Liver (tissue), 9 donors: ENCODE data around the gene GALNTL6. TPM values are rescaled to one million over a fixed set of nuclear protein-coding genes. Genes with fewer than 3 reads are reported as not detected.

Experiments used
- DNase-seq: peaks from one replicate; pipeline ENCODE4 v3.0.0-alpha.2; 2017; ENCODE audit warnings: low spot score
- H3K27ac ChIP-seq, 2 donors: one replicate each; pipeline ENCODE4 v1.7.0; 2013; ENCODE audit warnings: inconsistent platforms in 2 of 2, low read length in 2 of 2, control low read depth in 1 of 2, low read depth in 1 of 2, mild to moderate bottlenecking in 1 of 2
- H3K27me3 ChIP-seq, 4 donors: one replicate each; pipeline versions ENCODE4 v1.6.1 to v1.7.0; 2013; ENCODE audit warnings: low read length in 3 of 4, inconsistent platforms in 1 of 4, mild to moderate bottlenecking in 1 of 4, moderate library complexity in 1 of 4; ENCODE audit not compliant: control insufficient read depth in 4 of 4, insufficient read depth in 4 of 4
- H3K36me3 ChIP-seq, 4 donors: one replicate each; pipeline versions ENCODE4 v1.6.1 to v1.7.0; 2013; ENCODE audit warnings: low read length in 3 of 4, mild to moderate bottlenecking in 3 of 4, low read depth in 1 of 4, moderate library complexity in 1 of 4; ENCODE audit not compliant: control insufficient read depth in 4 of 4, insufficient read depth in 3 of 4
- H3K4me1 ChIP-seq, 4 donors: one replicate each; pipeline versions ENCODE4 v1.6.1 to v1.7.0; 2013; ENCODE audit warnings: low read length in 3 of 4, mild to moderate bottlenecking in 3 of 4, moderate library complexity in 1 of 4; ENCODE audit not compliant: control insufficient read depth in 4 of 4, insufficient read depth in 4 of 4
- H3K4me3 ChIP-seq, 3 donors: one replicate each; pipeline versions ENCODE4 v1.6.1 to v1.7.0; 2013; ENCODE audit warnings: low read length in 3 of 3, control low read depth in 1 of 3, low read depth in 1 of 3, mild to moderate bottlenecking in 1 of 3
- H3K9ac ChIP-seq, 2 donors: one replicate each; pipeline ENCODE4 v1.7.0; 2013; ENCODE audit warnings: low read length in 2 of 2, mild to moderate bottlenecking in 2 of 2, moderate library complexity in 2 of 2, control low read depth in 1 of 2, low read depth in 1 of 2
- H3K9me3 ChIP-seq, 4 donors: one replicate each; pipeline versions ENCODE4 v1.6.1 to v1.7.0; 2013; ENCODE audit warnings: low read length in 3 of 4; ENCODE audit not compliant: control insufficient read depth in 4 of 4
- CTCF ChIP-seq: fragments of 150-350 bp; IDR thresholded peaks from 2 replicates; pipeline ENCODE4 v1.5.1; 2017; ENCODE audit warnings: improper control_type of control experiment, low read depth, low read length; ENCODE audit not compliant: missing input control
- EGR1 ChIP-seq, 2 donors: IDR thresholded peaks; 2 replicates each; pipeline ENCODE4 v1.6.1; 2016 to 2018; ENCODE audit warnings: antibody characterized with exemption in 2 of 2, low read depth in 2 of 2
- FOXA1 ChIP-seq: IDR thresholded peaks from 2 replicates; pipeline ENCODE4 v1.6.1; 2016; ENCODE audit warnings: antibody characterized with exemption
- FOXA2 ChIP-seq: IDR thresholded peaks from 2 replicates; pipeline ENCODE4 v1.6.1; 2016; ENCODE audit warnings: antibody characterized with exemption
- GABPA ChIP-seq, 2 donors: IDR thresholded peaks in 1 of 2; conservative IDR thresholded peaks in 1 of 2; 2 replicates each; pipeline ENCODE4 v1.6.1; 2016; ENCODE audit warnings: antibody characterized with exemption in 2 of 2, mild to moderate bottlenecking in 1 of 2, moderate library complexity in 1 of 2
- HNF4A ChIP-seq, 2 donors: conservative IDR thresholded peaks; 2 replicates each; pipeline ENCODE4 v1.6.1; 2016; ENCODE audit warnings: antibody characterized with exemption in 2 of 2, mild to moderate bottlenecking in 2 of 2
- HNF4G ChIP-seq: IDR thresholded peaks from 2 replicates; pipeline ENCODE4 v1.6.1; 2016; ENCODE audit warnings: antibody characterized with exemption
- JUND ChIP-seq, 2 donors: IDR thresholded peaks; 2 replicates each; pipeline ENCODE4 v1.6.1; 2016; ENCODE audit warnings: antibody characterized with exemption in 2 of 2
- NR2F2 ChIP-seq: IDR thresholded peaks from 2 replicates; pipeline ENCODE4 v1.6.1; 2016; ENCODE audit warnings: antibody characterized with exemption
- RAD21 ChIP-seq, 2 donors: IDR thresholded peaks; 2 replicates each; pipeline ENCODE4 v1.6.1; 2016; ENCODE audit warnings: antibody characterized with exemption in 2 of 2, mild to moderate bottlenecking in 2 of 2
- REST ChIP-seq: IDR thresholded peaks from 2 replicates; pipeline ENCODE4 v1.6.1; 2016; ENCODE audit warnings: antibody characterized with exemption, mild to moderate bottlenecking
- RXRA ChIP-seq, 2 donors: IDR thresholded peaks; 2 replicates each; pipeline ENCODE4 v1.6.1; 2017 to 2018; ENCODE audit warnings: antibody characterized with exemption in 2 of 2, mild to moderate bottlenecking in 1 of 2
- SP1 ChIP-seq: IDR thresholded peaks from 2 replicates; pipeline ENCODE4 v1.6.1; 2018; ENCODE audit warnings: antibody characterized with exemption, mild to moderate bottlenecking
- TAF1 ChIP-seq: conservative IDR thresholded peaks from 2 replicates; pipeline ENCODE4 v1.6.1; 2016; ENCODE audit warnings: antibody characterized with exemption, mild to moderate bottlenecking
- YY1 ChIP-seq: IDR thresholded peaks from 2 replicates; pipeline ENCODE4 v1.6.1; 2016; ENCODE audit warnings: antibody characterized with exemption, mild to moderate bottlenecking
- WGBS: extraction: QIAGEN DNeasy Blood & Tissue Kit; methylation state at CpG from one replicate; pipeline ENCODE4 v1.1.7; 2013; 5-methylcytosine and 5-hydroxymethylcytosine counted together
- polyA plus RNA-seq, 2 donors: library from polyadenylated mRNA; stranded (reverse) in 1 of 2; unstranded in 1 of 2; fragments of 200-250 nt in 1 of 2; fragments of >200 nt in 1 of 2; fragmentation: Nextera tagmentation in 1 of 2; extraction: Ambion mirVana in 1 of 2; gene quantifications; one replicate each; pipeline versions ENCODE4 v1.2.1 to v1.2.3, GENCODE V29; 2013 to 2015
- total RNA-seq, 2 donors: library from RNA; depleted of rRNA; stranded (reverse); fragments of >200 nt; gene quantifications; one replicate each; pipeline ENCODE4 v1.2.3, GENCODE V29; 2014
- TF ChIP-seq, protein P1 (sequence below): IDR thresholded peaks from 2 replicates; pipeline ENCODE4 v1.6.1; 2016; ENCODE audit warnings: antibody characterized with exemption
- TF ChIP-seq, protein P2 (sequence below): IDR thresholded peaks from 2 replicates; pipeline ENCODE4 v1.6.1; 2016; ENCODE audit warnings: antibody characterized with exemption
- donor health status: healthy.
- donor health status: healthy.
- donor health status: healthy.
- donor health status: healthy.
- donor health status: healthy.

The GALNTL6 gene
- total and polyA plus RNA-seq, 4 donors: 0.06 to 0.08 TPM; not detected in 2

DNA sequence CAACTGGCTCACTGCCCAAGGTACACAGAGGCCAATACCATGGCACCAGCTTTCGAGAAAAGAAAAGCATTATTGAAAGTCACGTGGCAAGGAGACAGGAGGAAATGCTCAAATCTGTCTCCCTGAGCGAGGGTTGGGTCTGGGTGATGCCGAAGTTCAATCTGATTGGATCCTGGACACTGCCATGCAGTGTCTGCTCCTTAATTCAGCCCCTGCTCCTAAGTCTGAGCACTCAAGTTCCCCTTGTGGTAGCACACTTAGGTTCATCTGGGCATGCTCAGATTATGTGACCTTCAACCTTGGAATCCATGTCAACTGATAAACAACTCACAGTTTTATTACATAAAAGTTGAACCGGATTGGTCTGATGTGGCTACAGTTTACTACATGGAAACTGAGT lies 842.9 kb downstream of the GALNTL6 start:
- no peak for TF ChIP-seq YY1
- TF ChIP-seq RXRA (IDR thresholded peaks at IDR 0.05): no peak
- TF ChIP-seq SP1: no peak
- TF ChIP-seq RAD21 (IDR thresholded peaks at IDR 0.05): no peak
- TF ChIP-seq GABPA (IDR thresholded peaks at IDR 0.05 in 1 of 2, conservative IDR thresholded peaks at IDR 0.05 in 1 of 2): no peak
- no peak for TF ChIP-seq HNF4G
- TF ChIP-seq, protein P1, sequence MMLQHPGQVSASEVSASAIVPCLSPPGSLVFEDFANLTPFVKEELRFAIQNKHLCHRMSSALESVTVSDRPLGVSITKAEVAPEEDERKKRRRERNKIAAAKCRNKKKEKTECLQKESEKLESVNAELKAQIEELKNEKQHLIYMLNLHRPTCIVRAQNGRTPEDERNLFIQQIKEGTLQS: no peak
- TF ChIP-seq TAF1: no peak
- Histone ChIP-seq H3K9ac (no peak overlapping the region), H3K27me3 (peaks cover 0 to 4% (median 0%) of the 10 kb centered on the region in 4 donors), H3K27ac (no peak overlapping the region), H3K4me1 (no peaks in the 10 kb centered on the region), H3K4me3 (no peak overlapping the region), H3K36me3 (no peaks in the 10 kb centered on the region), H3K9me3 (no peaks in the 10 kb centered on the region)
- no peak for DNase-seq
- WGBS: 80% methylated on average over 5 of the region's 5 CpGs

GRCh38 chr4:172657081-172657480 lies 843.9 kb downstream of the GALNTL6 start:
- Histone ChIP-seq H3K4me1 (no peaks in the 10 kb centered on the region), H3K9me3 (no peaks in the 10 kb centered on the region), H3K36me3 (no peaks in the 10 kb centered on the region), H3K27ac (no peak overlapping the region), H3K27me3 (peaks cover 0 to 4% (median 0%) of the 10 kb centered on the region in 4 donors), H3K4me3 (no peak overlapping the region), H3K9ac (no peak overlapping the region)
- DNase-seq: no peak
- 88% methylated on average over 6 of the region's 6 CpGs for WGBS
- TF ChIP-seq HNF4A (conservative IDR thresholded peaks at IDR 0.05) (no peak), HNF4G (no peak), REST (no peak), EGR1 (IDR thresholded peaks at IDR 0.05; ENCODE audit: low read depth in 2 of 2) (no peak), FOXA1 (no peak), JUND (IDR thresholded peaks at IDR 0.05) (no peak), TAF1 (no peak), GABPA (IDR thresholded peaks at IDR 0.05 in 1 of 2, conservative IDR thresholded peaks at IDR 0.05 in 1 of 2) (no peak)

- Histone ChIP-seq H3K4me1 (no peaks in the 10 kb centered on the region), H3K9me3 (no peaks in the 10 kb centered on the region), H3K27ac (no peak overlapping the region), H3K36me3 (no peaks in the 10 kb centered on the region), H3K4me3 (no peak overlapping the region), H3K27me3 (peaks cover 0 to 4% (median 0%) of the 10 kb centered on the region in 4 donors), H3K9ac (no peak overlapping the region)
- no peak for DNase-seq
- TF ChIP-seq EGR1 (IDR thresholded peaks at IDR 0.05; ENCODE audit: low read depth in 2 of 2) (no peak), FOXA2 (no peak), RXRA (IDR thresholded peaks at IDR 0.05) (no peak), SP1 (no peak), CTCF (no peak), JUND (IDR thresholded peaks at IDR 0.05) (no peak), NR2F2 (no peak), YY1 (no peak), GABPA (IDR thresholded peaks at IDR 0.05 in 1 of 2, conservative IDR thresholded peaks at IDR 0.05 in 1 of 2) (no peak), RAD21 (IDR thresholded peaks at IDR 0.05) (no peak), HNF4A (conservative IDR thresholded peaks at IDR 0.05) (no peak)
- TF ChIP-seq, protein P2, sequence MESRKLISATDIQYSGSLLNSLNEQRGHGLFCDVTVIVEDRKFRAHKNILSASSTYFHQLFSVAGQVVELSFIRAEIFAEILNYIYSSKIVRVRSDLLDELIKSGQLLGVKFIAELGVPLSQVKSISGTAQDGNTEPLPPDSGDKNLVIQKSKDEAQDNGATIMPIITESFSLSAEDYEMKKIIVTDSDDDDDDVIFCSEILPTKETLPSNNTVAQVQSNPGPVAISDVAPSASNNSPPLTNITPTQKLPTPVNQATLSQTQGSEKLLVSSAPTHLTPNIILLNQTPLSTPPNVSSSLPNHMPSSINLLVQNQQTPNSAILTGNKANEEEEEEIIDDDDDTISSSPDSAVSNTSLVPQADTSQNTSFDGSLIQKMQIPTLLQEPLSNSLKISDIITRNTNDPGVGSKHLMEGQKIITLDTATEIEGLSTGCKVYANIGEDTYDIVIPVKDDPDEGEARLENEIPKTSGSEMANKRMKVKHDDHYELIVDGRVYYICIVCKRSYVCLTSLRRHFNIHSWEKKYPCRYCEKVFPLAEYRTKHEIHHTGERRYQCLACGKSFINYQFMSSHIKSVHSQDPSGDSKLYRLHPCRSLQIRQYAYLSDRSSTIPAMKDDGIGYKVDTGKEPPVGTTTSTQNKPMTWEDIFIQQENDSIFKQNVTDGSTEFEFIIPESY: no peak
- TF ChIP-seq, protein P1: no peak
- 63% methylated on average over 3 of the region's 3 CpGs for WGBS
These were observed 847.0 kb downstream of the GALNTL6 start for GRCh38 chr4:172660251-172660650.
